SU-DHL-6 (cell line): Measurements from ENCODE around the gene HIVEP3.

ENCODE experiments used
- EZH2phosphoT487 ChIP-seq: fragments of 200-600 bp; sonication (generic), shearing (Covaris generic); conservative IDR thresholded peaks from 2 replicates; pipeline ENCODE4 v1.6.1; 2018; ENCODE audit warnings: mild to moderate bottlenecking, antibody characterized with exemption, low read length, moderate library complexity, mixed read lengths
- TF ChIP-seq, protein P1 (sequence below): fragments of 200-600 bp; sonication (generic); IDR thresholded peaks from one replicate; pipeline ENCODE4 v1.5.1; 2017; ENCODE audit warnings: antibody characterized with exemption, mild to moderate bottlenecking, low read length, moderate library complexity; ENCODE audit not compliant: insufficient read depth, poor library complexity, severe bottlenecking

GRCh38 chr1:41790351-41790750 is 128.4 kb downstream of the HIVEP3 start:
- TF ChIP-seq, protein P1, sequence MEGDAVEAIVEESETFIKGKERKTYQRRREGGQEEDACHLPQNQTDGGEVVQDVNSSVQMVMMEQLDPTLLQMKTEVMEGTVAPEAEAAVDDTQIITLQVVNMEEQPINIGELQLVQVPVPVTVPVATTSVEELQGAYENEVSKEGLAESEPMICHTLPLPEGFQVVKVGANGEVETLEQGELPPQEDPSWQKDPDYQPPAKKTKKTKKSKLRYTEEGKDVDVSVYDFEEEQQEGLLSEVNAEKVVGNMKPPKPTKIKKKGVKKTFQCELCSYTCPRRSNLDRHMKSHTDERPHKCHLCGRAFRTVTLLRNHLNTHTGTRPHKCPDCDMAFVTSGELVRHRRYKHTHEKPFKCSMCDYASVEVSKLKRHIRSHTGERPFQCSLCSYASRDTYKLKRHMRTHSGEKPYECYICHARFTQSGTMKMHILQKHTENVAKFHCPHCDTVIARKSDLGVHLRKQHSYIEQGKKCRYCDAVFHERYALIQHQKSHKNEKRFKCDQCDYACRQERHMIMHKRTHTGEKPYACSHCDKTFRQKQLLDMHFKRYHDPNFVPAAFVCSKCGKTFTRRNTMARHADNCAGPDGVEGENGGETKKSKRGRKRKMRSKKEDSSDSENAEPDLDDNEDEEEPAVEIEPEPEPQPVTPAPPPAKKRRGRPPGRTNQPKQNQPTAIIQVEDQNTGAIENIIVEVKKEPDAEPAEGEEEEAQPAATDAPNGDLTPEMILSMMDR, result no peak
- TF ChIP-seq EZH2phosphoT487, result no peak
